MCF 10A (cell line): ENCODE data around the gene PLOD1. TPM values are rescaled to one million over a fixed set of nuclear protein-coding genes. Genes with fewer than 3 reads are reported as not detected.
"Not testable (repeated sequence)": the region's sequence is repeated elsewhere in the genome, so short reads cannot be mapped to it uniquely, and the experiment has no call there.

ENCODE experiments used
- BruUV-seq: library from RNA; stranded (reverse); fragments of 400-500 nt; replicated peaks from 2 replicates; lab custom pipeline; 2021; lab: Mats Ljungman, UMichigan
- CTCF ChIA-PET: fragments of 300-600 bp; sonication (Branson Sonifier 250); formaldehyde crosslinking; extraction: SDS; loops from one replicate; lab custom pipeline; 2021; ENCODE audit warnings: antibody characterized with exemption, inconsistent platforms; lab: Yijun Ruan, JAX
- POLR2A ChIA-PET: fragments of 300-600, 350-650 bp; sonication (Branson Sonifier 250); formaldehyde crosslinking; extraction: SDS; loops from one replicate; lab custom pipeline; 2020; ENCODE audit warnings: antibody characterized with exemption, inconsistent platforms; lab: Yijun Ruan, JAX
- DNase-seq: peaks from one replicate; pipeline ENCODE4 v3.0.0-alpha.2; 2018; ENCODE audit not compliant: unreplicated experiment
- H3K27ac Mint-ChIP-seq: one replicate; pipeline ENCODE4 v1.8.0; 2022; ENCODE audit warnings: mild to moderate bottlenecking, low read depth, mixed read lengths; ENCODE audit not compliant: unreplicated experiment
- H3K27me3 Mint-ChIP-seq: one replicate; pipeline ENCODE4 v1.8.0; 2022; ENCODE audit warnings: mixed read lengths; ENCODE audit not compliant: insufficient read depth, unreplicated experiment
- H3K36me3 Mint-ChIP-seq: one replicate; pipeline ENCODE4 v1.8.0; 2022; ENCODE audit warnings: mild to moderate bottlenecking, moderate library complexity, mixed read lengths; ENCODE audit not compliant: insufficient read depth, unreplicated experiment
- H3K4me1 Mint-ChIP-seq: one replicate; pipeline ENCODE4 v1.8.0; 2022; ENCODE audit warnings: mixed read lengths; ENCODE audit not compliant: insufficient read depth, unreplicated experiment
- H3K4me3 Mint-ChIP-seq: one replicate; pipeline ENCODE4 v1.8.0; 2022; ENCODE audit warnings: mild to moderate bottlenecking, moderate library complexity, mixed read lengths; ENCODE audit not compliant: unreplicated experiment
- H3K9me3 Mint-ChIP-seq: one replicate; pipeline ENCODE4 v1.8.0; 2022; ENCODE audit warnings: mixed read lengths; ENCODE audit not compliant: unreplicated experiment
- intact Hi-C: fragments of 100-400 bp; cut with micrococcal nuclease; formaldehyde crosslinking; loops from 2 replicates; pipeline ENCODE4 v1.14.1; 2022
- total RNA-seq: library from RNA; stranded (reverse); gene quantifications from 2 replicates; pipeline ENCODE4 v1.2.3, GENCODE V29; 2022
- TF ChIP-seq, protein P1 (sequence below): fragments of 200-600 bp; IDR thresholded peaks from one replicate; pipeline ENCODE4 v1.8.0; 2022; ENCODE audit warnings: antibody characterized with exemption, mild to moderate bottlenecking; ENCODE audit not compliant: unreplicated experiment

Gene PLOD1
- total RNA-seq, 1 experiment from 2014 or later: 48.2 TPM

DNA sequence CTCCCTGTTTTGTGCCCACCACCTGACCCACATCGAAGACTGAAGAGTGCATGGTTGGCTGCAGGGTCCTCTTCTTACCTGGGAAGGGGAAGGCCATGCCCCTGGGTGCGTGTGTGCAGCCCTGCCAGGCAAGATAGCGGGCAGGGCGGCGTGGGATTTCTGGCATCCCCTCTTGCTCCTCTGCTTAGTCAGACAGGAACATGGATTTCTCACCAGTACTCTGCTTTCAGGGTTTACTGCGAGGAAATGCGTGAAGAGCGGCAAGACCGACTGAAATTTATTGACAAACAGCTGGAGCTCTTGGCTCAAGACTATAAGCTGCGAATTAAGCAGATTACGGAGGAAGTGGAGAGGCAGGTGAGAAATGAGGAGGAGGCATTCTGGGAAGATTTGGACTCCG is 69.2 kb downstream of the PLOD1 start:
- no TSS peak for BruUV-seq
- no peaks in the 10 kb centered on the region for H3K9me3 Mint-ChIP-seq
- ChIA-PET POLR2A (interaction anchor here (3.3 kb wide), 1 partner anchor 23 kb away, joined by 21 read pairs; the partner anchor contains the start of gene MFN2), CTCF (no interaction called here)
- TF ChIP-seq, protein P1, sequence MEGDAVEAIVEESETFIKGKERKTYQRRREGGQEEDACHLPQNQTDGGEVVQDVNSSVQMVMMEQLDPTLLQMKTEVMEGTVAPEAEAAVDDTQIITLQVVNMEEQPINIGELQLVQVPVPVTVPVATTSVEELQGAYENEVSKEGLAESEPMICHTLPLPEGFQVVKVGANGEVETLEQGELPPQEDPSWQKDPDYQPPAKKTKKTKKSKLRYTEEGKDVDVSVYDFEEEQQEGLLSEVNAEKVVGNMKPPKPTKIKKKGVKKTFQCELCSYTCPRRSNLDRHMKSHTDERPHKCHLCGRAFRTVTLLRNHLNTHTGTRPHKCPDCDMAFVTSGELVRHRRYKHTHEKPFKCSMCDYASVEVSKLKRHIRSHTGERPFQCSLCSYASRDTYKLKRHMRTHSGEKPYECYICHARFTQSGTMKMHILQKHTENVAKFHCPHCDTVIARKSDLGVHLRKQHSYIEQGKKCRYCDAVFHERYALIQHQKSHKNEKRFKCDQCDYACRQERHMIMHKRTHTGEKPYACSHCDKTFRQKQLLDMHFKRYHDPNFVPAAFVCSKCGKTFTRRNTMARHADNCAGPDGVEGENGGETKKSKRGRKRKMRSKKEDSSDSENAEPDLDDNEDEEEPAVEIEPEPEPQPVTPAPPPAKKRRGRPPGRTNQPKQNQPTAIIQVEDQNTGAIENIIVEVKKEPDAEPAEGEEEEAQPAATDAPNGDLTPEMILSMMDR: no peak
- intact Hi-C loops: no loop called here
- no peak for DNase-seq
- H3K27me3 Mint-ChIP-seq: no peaks in the 10 kb centered on the region
- H3K4me1 Mint-ChIP-seq: peaks cover 11% of the 10 kb centered on the region
- H3K36me3 Mint-ChIP-seq: peaks cover 97% of the 10 kb centered on the region
- no peak overlapping the region for H3K27ac Mint-ChIP-seq
- H3K4me3 Mint-ChIP-seq: no peak overlapping the region

DNA sequence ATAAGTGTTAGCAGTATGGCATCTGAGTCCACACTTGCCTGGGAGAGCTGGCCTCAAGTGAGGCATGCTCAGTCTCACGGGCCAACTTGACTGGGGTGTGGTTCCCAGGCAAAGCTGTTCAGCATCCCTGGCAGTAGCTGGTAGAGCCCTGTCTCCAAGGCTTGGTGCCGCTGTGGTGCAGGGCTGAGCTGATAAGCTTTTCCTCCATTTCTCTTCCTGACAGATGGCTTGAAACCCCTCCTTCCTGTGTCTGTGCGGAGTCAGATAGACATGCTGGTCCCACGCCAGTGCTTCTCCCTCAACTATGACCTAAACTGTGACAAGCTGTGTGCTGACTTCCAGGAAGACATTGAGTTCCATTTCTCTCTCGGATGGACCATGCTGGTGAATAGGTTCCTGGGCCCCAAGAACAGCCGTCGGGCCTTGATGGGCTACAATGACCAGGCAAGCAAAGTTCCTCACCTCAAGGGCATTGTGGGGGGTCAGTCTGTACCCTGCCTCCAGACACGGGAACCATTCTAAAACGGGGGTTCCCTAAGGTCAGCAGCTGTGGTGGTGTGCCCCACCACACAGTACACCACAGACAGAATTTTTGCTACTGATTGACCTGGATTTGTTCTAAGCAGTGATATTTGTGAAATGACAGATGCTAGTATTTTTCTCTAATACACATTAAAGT is 71.1 kb downstream of the PLOD1 start:
- Mint-ChIP-seq H3K4me3 (no peak overlapping the region), H3K27ac (no peak overlapping the region), H3K36me3 (peaks cover 97% of the 10 kb centered on the region), H3K9me3 (no peaks in the 10 kb centered on the region), H3K27me3 (no peaks in the 10 kb centered on the region), H3K4me1 (peaks cover 11% of the 10 kb centered on the region)
- BruUV-seq: no TSS peak
- CTCF ChIA-PET: interaction anchor here (0.7 kb wide), 1 partner anchor 174 kb away, joined by 3 read pairs; no protein-coding TSS in a partner anchor
- TF ChIP-seq, protein P1: no peak
- no peak for DNase-seq
- intact Hi-C loops: no loop called here
- POLR2A ChIA-PET: interaction anchor here (1.1 kb wide), 1 partner anchor 25 kb away, joined by 3 read pairs; the partner anchor contains the start of gene MFN2

DNA sequence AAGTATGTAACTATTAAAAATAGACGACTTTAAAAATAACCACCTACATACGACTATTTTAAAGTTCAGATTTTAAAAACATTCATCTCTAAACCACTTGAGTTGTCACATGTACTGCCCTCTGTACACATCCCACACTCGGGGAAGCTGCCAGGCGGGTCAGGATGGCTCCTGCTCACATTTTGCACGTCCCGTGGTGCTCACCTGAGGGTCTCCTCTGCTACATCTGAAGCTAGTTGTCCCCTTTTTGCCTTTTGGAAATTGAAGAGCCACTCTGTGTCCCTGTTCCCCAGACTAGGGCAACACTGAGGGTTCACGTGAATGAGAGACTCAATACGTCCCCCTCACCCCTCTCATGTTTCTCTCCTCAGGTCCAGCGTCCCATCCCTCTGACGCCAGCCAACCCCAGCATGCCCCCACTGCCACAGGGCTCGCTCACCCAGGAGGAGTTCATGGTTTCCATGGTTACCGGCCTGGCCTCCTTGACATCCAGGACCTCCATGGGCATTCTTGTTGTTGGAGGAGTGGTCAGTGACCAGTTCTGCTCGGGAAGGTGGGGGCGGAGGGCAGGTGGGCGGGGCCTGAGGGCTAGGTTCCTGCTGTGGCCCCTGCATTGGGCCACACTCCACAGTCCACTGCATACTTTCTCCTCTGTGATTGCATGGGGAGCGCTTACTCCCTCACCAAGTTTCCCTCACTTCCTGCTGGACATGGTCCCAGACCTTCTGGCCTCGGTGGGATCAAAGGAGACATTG is 71.8 kb downstream of the PLOD1 start:
- no peak overlapping the region for H3K27ac Mint-ChIP-seq
- H3K4me1 Mint-ChIP-seq: peaks cover 11% of the 10 kb centered on the region
- peaks cover 93% of the 10 kb centered on the region for H3K36me3 Mint-ChIP-seq
- H3K9me3 Mint-ChIP-seq: no peaks in the 10 kb centered on the region
- intact Hi-C loops: no loop called here
- no TSS peak for BruUV-seq
- CTCF ChIA-PET: no interaction called here
- no peaks in the 10 kb centered on the region for H3K27me3 Mint-ChIP-seq
- POLR2A ChIA-PET: interaction anchor here (1.1 kb wide), 1 partner anchor 26 kb away, joined by 3 read pairs; the partner anchor contains the start of gene MFN2
- TF ChIP-seq, protein P1: no peak
- DNase-seq: no peak
- H3K4me3 Mint-ChIP-seq: no peak overlapping the region

DNA sequence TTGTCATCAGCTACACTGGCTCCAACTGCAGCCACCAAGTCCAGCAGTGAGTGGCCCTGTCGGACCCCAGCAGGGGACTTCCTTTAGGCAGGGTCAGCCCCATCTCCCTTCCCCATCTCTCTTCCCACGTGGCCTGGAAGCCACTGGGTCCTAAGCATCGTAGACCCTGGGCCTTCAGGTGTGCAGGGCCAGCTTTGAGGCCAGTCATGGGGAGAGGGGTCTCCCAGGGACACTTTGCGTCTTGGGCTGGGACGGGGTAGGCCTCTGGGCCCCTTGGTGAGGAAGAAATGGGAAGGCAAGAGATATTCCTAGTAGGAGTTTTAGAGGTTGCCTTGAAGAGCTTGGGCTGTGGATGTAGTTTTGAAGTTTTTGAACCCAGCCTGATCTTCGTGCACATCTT is 72.7 kb downstream of the PLOD1 start:
- no peak for DNase-seq
- Mint-ChIP-seq H3K4me1 (peaks cover 2% of the 10 kb centered on the region), H3K27ac (no peak overlapping the region), H3K27me3 (no peaks in the 10 kb centered on the region), H3K9me3 (no peaks in the 10 kb centered on the region), H3K4me3 (no peak overlapping the region), H3K36me3 (peaks cover 93% of the 10 kb centered on the region)
- no TSS peak for BruUV-seq
- intact Hi-C loops: no loop called here
- TF ChIP-seq, protein P1: no peak
- POLR2A ChIA-PET: no interaction called here
- CTCF ChIA-PET: no interaction called here

DNA sequence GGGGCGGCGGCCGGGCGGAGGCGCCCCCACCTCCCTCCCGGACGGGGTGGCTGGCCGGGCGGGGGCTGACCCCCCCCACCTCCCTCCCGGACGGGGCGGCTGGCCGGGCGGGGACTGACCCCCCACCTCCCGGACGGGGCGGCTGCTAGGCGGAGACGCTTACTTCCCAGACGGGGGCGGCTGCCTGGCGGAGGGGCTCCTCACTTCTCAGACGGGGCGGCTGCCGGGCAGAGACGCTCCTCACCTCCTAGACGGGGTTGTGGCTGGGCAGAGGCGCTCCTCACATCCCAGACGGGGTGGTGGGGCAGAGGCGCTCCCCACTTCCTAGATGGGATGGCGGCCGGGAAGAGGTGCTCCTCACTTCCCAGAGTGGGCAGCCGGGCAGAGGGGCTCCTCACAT is 73.8 kb downstream of the PLOD1 start:
- peaks cover 93% of the 10 kb centered on the region for H3K36me3 Mint-ChIP-seq
- H3K4me1 Mint-ChIP-seq, CTCF ChIA-PET, intact Hi-C loops, POLR2A ChIA-PET, H3K27ac Mint-ChIP-seq, BruUV-seq, H3K4me3 Mint-ChIP-seq, DNase-seq, H3K27me3 Mint-ChIP-seq, H3K9me3 Mint-ChIP-seq: not testable (repeated sequence)
